Measurements from ENCODE around the gene PDLIM1. TPM values are rescaled to one million over a fixed set of nuclear protein-coding genes. Genes with fewer than 3 reads are reported as not detected.

PDLIM1 gene
- total and polyA plus RNA-seq, 2 experiments from 2014 or later, result 75.7 to 335 TPM

GRCh38 chr10:95217476-95217875, 73.3 kb downstream of the PDLIM1 start:
- Histone ChIP-seq H3K27me3 (no peaks in the 10 kb centered on the region), H3K36me3 (no peaks in the 10 kb centered on the region), H3K4me3 (no peak overlapping the region), H3K27ac (no peak overlapping the region), H3K4me1 (ENCODE audit: low read depth) (no peaks in the 10 kb centered on the region), H3K9me3 (ENCODE audit: low read depth) (no peaks in the 10 kb centered on the region)
- peak in 1 of 2 donors; percentile 28 for DNase-seq (ENCODE audit: low read depth in 1 of 2, low spot score in 1 of 2)
- no peak for TF ChIP-seq CTCF (IDR thresholded peaks at IDR 0.05; ENCODE audit: low read depth, low read length)

- Histone ChIP-seq H3K36me3 (no peaks in the 10 kb centered on the region), H3K27me3 (no peaks in the 10 kb centered on the region), H3K4me1 (ENCODE audit: low read depth) (no peaks in the 10 kb centered on the region), H3K4me3 (no peak overlapping the region), H3K27ac (no peak overlapping the region), H3K9me3 (ENCODE audit: low read depth) (no peaks in the 10 kb centered on the region)
- no peak for TF ChIP-seq CTCF (IDR thresholded peaks at IDR 0.05; ENCODE audit: low read depth, low read length)
- peak in 1 of 2 donors; percentile 21 for DNase-seq (ENCODE audit: low read depth in 1 of 2, low spot score in 1 of 2)
These were observed 76.0 kb downstream of the PDLIM1 start for GRCh38 chr10:95214793-95215192.

- TF ChIP-seq CTCF (IDR thresholded peaks at IDR 0.05; ENCODE audit: low read depth, low read length), result no peak
- no peak overlapping the region for H3K27ac ChIP-seq
- H3K27me3 ChIP-seq, result no peaks in the 10 kb centered on the region
- no peak overlapping the region for H3K4me3 ChIP-seq
- DNase-seq (ENCODE audit: low read depth in 1 of 2, low spot score in 1 of 2), result no peak
- no peaks in the 10 kb centered on the region for H3K9me3 ChIP-seq (ENCODE audit: low read depth)
- no peaks in the 10 kb centered on the region for H3K36me3 ChIP-seq
- no peaks in the 10 kb centered on the region for H3K4me1 ChIP-seq (ENCODE audit: low read depth)
These were observed 76.4 kb downstream of the PDLIM1 start for GRCh38 chr10:95214369-95214768.

- Histone ChIP-seq H3K27ac (no peak overlapping the region), H3K9me3 (ENCODE audit: low read depth) (no peaks in the 10 kb centered on the region), H3K4me1 (ENCODE audit: low read depth) (no peaks in the 10 kb centered on the region), H3K4me3 (no peak overlapping the region), H3K27me3 (no peaks in the 10 kb centered on the region), H3K36me3 (no peaks in the 10 kb centered on the region)
- DNase-seq (ENCODE audit: low read depth in 1 of 2, low spot score in 1 of 2), result no peak
- no peak for TF ChIP-seq CTCF (IDR thresholded peaks at IDR 0.05; ENCODE audit: low read depth, low read length)
These were observed 79.1 kb downstream of the PDLIM1 start for GRCh38 chr10:95211606-95212279.

- no peaks in the 10 kb centered on the region for H3K9me3 ChIP-seq (ENCODE audit: low read depth)
- no peak overlapping the region for H3K27ac ChIP-seq
- no peaks in the 10 kb centered on the region for H3K36me3 ChIP-seq
- DNase-seq (ENCODE audit: low read depth in 1 of 2, low spot score in 1 of 2), result no peak
- no peaks in the 10 kb centered on the region for H3K27me3 ChIP-seq
- no peak for TF ChIP-seq CTCF (IDR thresholded peaks at IDR 0.05; ENCODE audit: low read depth, low read length)
- H3K4me3 ChIP-seq, result no peak overlapping the region
- no peaks in the 10 kb centered on the region for H3K4me1 ChIP-seq (ENCODE audit: low read depth)
These were observed 81.2 kb downstream of the PDLIM1 start for GRCh38 chr10:95209509-95210127.
